Peyer's patch (tissue), 4 donors: Measurements from ENCODE around the gene NOTO. TPM values are rescaled to one million over a fixed set of nuclear protein-coding genes. Genes with fewer than 3 reads are reported as not detected.
"Not testable (repeated sequence)": the region's sequence is repeated elsewhere in the genome, so short reads cannot be mapped to it uniquely, and the experiment has no call there.

Experiments used
- DNase-seq, 3 donors: peaks; one replicate each; pipeline ENCODE4 v3.0.0-alpha.2; 2017 to 2019
- H3K27ac ChIP-seq, 4 donors: fragments of 200-600 bp; sonication (generic); one replicate each; pipeline ENCODE4 v1.5.1; 2016 to 2019
- H3K27me3 ChIP-seq, 2 donors: fragments of 200-600 bp; sonication (generic); one replicate each; pipeline ENCODE4 v1.5.1; 2019
- H3K36me3 ChIP-seq, 3 donors: fragments of 200-600 bp; sonication (generic); one replicate each; pipeline ENCODE4 v1.5.1; 2016 to 2019
- H3K4me1 ChIP-seq, 4 donors: fragments of 200-600 bp; sonication (generic); one replicate each; pipeline ENCODE4 v1.5.1; 2016 to 2019
- H3K4me3 ChIP-seq, 4 donors: fragments of 200-600 bp; sonication (generic); 1 replicate in 3 of 4; 2 replicates in 1 of 4; pipeline ENCODE4 v1.5.1; 2016 to 2019; ENCODE audit warnings: mild to moderate bottlenecking in 1 of 4
- H3K9me3 ChIP-seq, 4 donors: fragments of 200-600 bp; sonication (generic); one replicate each; pipeline ENCODE4 v1.5.1; 2016 to 2019; ENCODE audit warnings: mild to moderate bottlenecking in 1 of 4
- POLR2A ChIP-seq, 2 donors: fragments of 450-650 bp; IDR thresholded peaks; one replicate each; pipeline ENCODE4 v1.5.1; 2017; ENCODE audit warnings: antibody characterized with exemption in 2 of 2, mild to moderate bottlenecking in 2 of 2, moderate library complexity in 2 of 2
- total RNA-seq, 4 donors: library from RNA; depleted of rRNA; stranded (reverse); fragments of >200 nt; gene quantifications; one replicate each; pipeline ENCODE4 v1.1.0, GENCODE V29; 2016
- TF ChIP-seq, protein P1 (sequence below), 6 experiments: fragments of 450-650 bp in 4 of 6; fragments of 200-600 bp in 2 of 6; sonication (generic) in 1 of 6; IDR thresholded peaks; one replicate each; pipeline ENCODE4 v1.5.1; 2017 to 2019; ENCODE audit warnings: antibody characterized with exemption in 6 of 6, mild to moderate bottlenecking in 3 of 6, moderate library complexity in 1 of 6

The NOTO gene
- total RNA-seq, 4 donors from 2014 or later, result not detected

DNA sequence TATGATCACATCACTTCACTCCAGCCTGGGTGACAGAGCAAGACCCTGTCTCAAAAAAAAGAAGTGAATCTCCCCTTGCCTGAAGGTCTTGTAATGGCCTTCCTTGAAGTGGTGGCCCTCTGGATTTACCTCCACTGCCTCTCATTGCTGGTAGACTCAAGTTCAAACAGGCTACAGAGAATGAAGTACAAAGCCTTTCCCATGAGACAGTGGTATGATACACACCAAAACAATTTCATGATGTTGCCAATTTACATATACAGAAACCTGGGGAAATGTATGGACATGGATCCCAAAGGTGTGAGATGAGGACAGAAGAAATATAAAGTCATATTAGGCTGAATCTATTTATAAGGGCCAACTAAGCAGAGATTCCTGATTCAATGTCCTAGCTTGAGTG is 4.8 kb upstream of the NOTO start:
- DNase-seq, result no peak
- TF ChIP-seq, protein P1, sequence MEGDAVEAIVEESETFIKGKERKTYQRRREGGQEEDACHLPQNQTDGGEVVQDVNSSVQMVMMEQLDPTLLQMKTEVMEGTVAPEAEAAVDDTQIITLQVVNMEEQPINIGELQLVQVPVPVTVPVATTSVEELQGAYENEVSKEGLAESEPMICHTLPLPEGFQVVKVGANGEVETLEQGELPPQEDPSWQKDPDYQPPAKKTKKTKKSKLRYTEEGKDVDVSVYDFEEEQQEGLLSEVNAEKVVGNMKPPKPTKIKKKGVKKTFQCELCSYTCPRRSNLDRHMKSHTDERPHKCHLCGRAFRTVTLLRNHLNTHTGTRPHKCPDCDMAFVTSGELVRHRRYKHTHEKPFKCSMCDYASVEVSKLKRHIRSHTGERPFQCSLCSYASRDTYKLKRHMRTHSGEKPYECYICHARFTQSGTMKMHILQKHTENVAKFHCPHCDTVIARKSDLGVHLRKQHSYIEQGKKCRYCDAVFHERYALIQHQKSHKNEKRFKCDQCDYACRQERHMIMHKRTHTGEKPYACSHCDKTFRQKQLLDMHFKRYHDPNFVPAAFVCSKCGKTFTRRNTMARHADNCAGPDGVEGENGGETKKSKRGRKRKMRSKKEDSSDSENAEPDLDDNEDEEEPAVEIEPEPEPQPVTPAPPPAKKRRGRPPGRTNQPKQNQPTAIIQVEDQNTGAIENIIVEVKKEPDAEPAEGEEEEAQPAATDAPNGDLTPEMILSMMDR (IDR thresholded peaks at IDR 0.05), result no peak
- no peak for TF ChIP-seq POLR2A (IDR thresholded peaks at IDR 0.05)
- H3K27me3 ChIP-seq, result peaks cover 0 to 6% of the 10 kb centered on the region in 2 donors
- H3K4me1 ChIP-seq, result peaks cover 0 to 8% (median 5%) of the 10 kb centered on the region in 4 donors
- no peaks in the 10 kb centered on the region for H3K9me3 ChIP-seq
- H3K4me3 ChIP-seq, result no peak overlapping the region
- no peak overlapping the region for H3K27ac ChIP-seq
- no peaks in the 10 kb centered on the region for H3K36me3 ChIP-seq

DNA sequence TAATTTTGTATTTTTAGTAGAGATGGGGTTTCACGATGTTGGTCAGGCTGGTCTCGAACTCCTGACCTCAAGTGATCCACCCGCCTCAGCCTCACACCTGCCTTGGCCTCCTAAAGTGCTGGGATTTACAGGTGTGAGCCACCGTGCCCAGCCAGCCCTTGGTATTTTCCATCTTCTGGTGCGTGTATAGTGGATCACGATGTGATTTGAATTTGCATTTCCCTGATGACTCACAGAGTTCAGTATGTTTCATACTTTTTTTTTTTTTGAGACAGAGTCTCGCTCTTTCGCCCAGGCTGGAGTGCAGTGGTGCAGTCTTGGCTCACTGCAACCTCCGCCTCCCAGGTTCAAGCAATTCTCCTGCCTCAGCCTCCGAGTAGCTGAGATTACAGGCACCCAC is 2.1 kb upstream of the NOTO start:
- peaks cover 0 to 16% of the 10 kb centered on the region in 2 donors for H3K27me3 ChIP-seq
- H3K9me3 ChIP-seq, H3K36me3 ChIP-seq, H3K4me3 ChIP-seq, H3K27ac ChIP-seq, DNase-seq: not testable (repeated sequence)
- H3K4me1 ChIP-seq, result peaks cover 0 to 14% (median 10%) of the 10 kb centered on the region in 4 donors

DNA sequence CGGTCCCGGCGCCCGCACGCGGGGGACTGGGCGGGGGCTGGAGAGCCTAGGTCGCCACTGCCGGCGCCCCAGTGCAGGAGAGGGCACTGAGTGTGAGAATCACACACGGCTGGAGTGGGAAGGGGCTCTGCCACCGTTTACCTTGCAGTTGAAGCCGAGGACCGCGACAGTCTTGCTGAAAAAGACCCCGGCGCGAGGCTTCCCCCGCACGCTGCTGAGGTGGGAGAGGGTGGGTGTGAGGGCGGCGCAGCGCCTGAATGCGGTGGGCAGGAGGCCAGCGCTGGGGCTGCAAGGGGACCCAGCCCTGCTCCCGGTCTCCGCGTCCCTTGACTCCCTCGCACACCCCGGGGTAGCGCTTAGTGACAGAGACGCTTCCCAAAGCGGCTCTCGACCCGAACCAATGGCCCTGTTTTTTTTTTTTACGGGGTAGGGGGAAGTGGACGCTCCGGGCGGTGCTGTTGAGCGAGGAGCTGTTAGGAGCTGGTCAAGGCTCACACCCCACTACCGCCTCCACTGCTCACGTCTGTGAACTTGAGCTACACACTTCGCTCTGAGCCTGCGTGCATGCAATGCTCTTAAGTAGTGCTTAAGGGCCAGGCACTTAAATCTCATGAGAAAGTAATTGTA is 794 bp downstream of the NOTO start:
- Histone ChIP-seq H3K4me1 (peaks cover 0 to 14% (median 10%) of the 10 kb centered on the region in 4 donors), H3K4me3 (peak overlapping the region in 2 of 4 donors; percentile 32 to 35), H3K27me3 (peaks cover 0 to 16% of the 10 kb centered on the region in 2 donors), H3K36me3 (no peaks in the 10 kb centered on the region), H3K27ac (no peak overlapping the region), H3K9me3 (no peaks in the 10 kb centered on the region)
- no peak for DNase-seq
- TF ChIP-seq, protein P1 (IDR thresholded peaks at IDR 0.05), result no peak
- TF ChIP-seq POLR2A (IDR thresholded peaks at IDR 0.05), result no peak

DNA sequence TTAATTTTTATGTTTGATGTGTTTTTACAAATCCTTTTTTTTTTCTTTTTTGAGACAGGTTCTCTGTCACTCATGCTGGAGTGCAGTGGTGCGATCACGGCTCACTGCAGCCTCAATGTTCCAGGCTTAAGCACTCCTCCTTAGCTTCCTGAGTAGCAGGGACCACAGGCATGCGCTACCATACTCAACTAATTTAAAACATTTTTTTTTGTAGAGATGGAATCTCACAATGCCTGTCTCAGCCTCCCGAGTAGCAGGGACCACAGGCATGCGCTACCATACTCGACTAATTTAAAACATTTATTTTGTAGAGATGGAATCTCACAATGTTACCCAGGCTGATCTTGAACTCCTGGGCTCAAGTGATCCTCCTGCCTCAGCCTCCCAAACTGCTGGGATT is 3.2 kb downstream of the NOTO start:
- TF ChIP-seq, protein P1 (IDR thresholded peaks at IDR 0.05), result no peak
- TF ChIP-seq POLR2A (IDR thresholded peaks at IDR 0.05), result no peak
- Histone ChIP-seq H3K27me3 (peaks cover 0 to 16% of the 10 kb centered on the region in 2 donors), H3K9me3 (no peaks in the 10 kb centered on the region), H3K4me1 (peaks cover 0 to 14% (median 10%) of the 10 kb centered on the region in 4 donors), H3K4me3 (no peak overlapping the region), H3K36me3 (no peaks in the 10 kb centered on the region), H3K27ac (no peak overlapping the region)
- DNase-seq, result no peak

DNA sequence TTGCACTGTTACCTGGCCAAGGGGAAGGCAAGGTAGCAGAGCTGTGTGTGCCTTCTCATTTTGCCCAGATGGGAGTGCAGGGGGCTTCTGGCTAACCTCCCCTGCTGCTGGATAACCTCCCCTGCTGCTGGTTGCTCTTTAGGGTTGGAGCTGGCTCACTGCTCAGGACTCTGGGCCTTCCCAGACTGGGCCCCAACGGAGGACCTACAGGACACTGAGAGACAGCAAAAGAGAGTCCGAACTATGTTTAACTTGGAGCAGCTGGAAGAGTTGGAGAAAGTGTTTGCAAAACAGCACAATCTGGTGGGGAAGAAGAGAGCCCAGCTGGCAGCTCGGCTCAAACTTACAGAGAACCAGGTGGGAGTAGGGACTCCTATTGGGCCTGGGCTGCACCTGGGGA is 5.9 kb downstream of the NOTO start:
- DNase-seq, result no peak
- TF ChIP-seq POLR2A (IDR thresholded peaks at IDR 0.05), result no peak
- TF ChIP-seq, protein P1 (IDR thresholded peaks at IDR 0.05), result no peak
- Histone ChIP-seq H3K9me3 (no peaks in the 10 kb centered on the region), H3K27me3 (peaks cover 0 to 3% of the 10 kb centered on the region in 2 donors), H3K4me3 (no peak overlapping the region), H3K4me1 (peaks cover 0 to 2% (median under 1%) of the 10 kb centered on the region in 4 donors), H3K36me3 (no peaks in the 10 kb centered on the region), H3K27ac (no peak overlapping the region)

DNA sequence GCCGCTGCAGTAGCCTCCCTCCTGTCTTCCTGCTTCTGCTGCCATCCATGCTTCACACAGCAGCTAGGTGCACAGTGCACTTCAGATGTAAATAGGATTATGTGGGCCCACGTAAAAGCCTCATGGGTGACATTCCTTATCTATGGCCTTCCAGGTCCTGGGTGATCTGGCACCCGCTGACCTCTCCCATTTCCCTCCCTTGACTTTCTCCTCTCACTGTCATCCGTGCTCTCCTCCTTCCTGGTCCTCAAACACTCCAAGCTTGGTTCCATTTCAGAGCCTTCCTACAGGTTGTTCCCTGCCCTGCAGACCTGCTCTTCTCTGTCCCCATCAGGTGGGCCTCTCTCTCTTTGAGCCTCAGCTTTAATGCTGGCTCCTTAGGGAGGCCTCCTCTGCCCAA is 7.6 kb downstream of the NOTO start:
- H3K27me3 ChIP-seq, result no peaks in the 10 kb centered on the region
- TF ChIP-seq, protein P1 (IDR thresholded peaks at IDR 0.05), result no peak
- TF ChIP-seq POLR2A (IDR thresholded peaks at IDR 0.05), result no peak
- H3K36me3 ChIP-seq, result no peaks in the 10 kb centered on the region
- H3K27ac ChIP-seq, result no peak overlapping the region
- H3K9me3 ChIP-seq, result no peaks in the 10 kb centered on the region
- no peak for DNase-seq
- H3K4me3 ChIP-seq, result no peak overlapping the region
- peaks cover 0 to 12% (median 5%) of the 10 kb centered on the region in 4 donors for H3K4me1 ChIP-seq
